ENCODE results near the gene PDE3A.

- no peak for TF ChIP-seq CTCF (IDR thresholded peaks at IDR 0.05)
- TF ChIP-seq POLR2AphosphoS5 (IDR thresholded peaks at IDR 0.05), result no peak
- no peak for TF ChIP-seq POLR2A (IDR thresholded peaks at IDR 0.05)
These were observed 289.2 kb downstream of the PDE3A start for GRCh38 chr12:20657496-20657895.

All from breast epithelium (tissue), 3 donors.